Left ventricle myocardium inferior (tissue), 1 donor: ENCODE data around the gene FRMD4A. TPM values are rescaled to one million over a fixed set of nuclear protein-coding genes. Genes with fewer than 3 reads are reported as not detected.

Experiments used
- DNase-seq: peaks from one replicate; pipeline ENCODE4 v3.0.0-alpha.2; 2020
- H3K27ac ChIP-seq: fragments of 200-600 bp; replicated peaks from 2 replicates; pipeline ENCODE4 v1.8.0; 2021
- H3K27me3 ChIP-seq: fragments of 200-600 bp; 2 replicates; pipeline ENCODE4 v1.8.0; 2021; ENCODE audit warnings: low read depth
- H3K36me3 ChIP-seq: fragments of 200-600 bp; 2 replicates; pipeline ENCODE4 v1.8.0; 2021
- H3K4me1 ChIP-seq: fragments of 200-600 bp; 2 replicates; pipeline ENCODE4 v1.8.0; 2021
- H3K4me3 ChIP-seq: fragments of 200-600 bp; 2 replicates; pipeline ENCODE4 v1.8.0; 2021; ENCODE audit warnings: mild to moderate bottlenecking, moderate library complexity
- H3K9me3 ChIP-seq: fragments of 200-600 bp; replicated peaks from 2 replicates; pipeline ENCODE4 v1.8.0; 2021
- intact Hi-C: fragments of 100-400 bp; cut with micrococcal nuclease; formaldehyde crosslinking; loops from one replicate; pipeline ENCODE4 v1.11.0; 2022
- total RNA-seq: library from RNA; stranded (reverse); fragmentation: NEBNext Ultra II Directional; extraction: Animal tissue kit (Norgen Biotek cat#: 25700); gene quantifications from one replicate; pipeline ENCODE4 v1.2.1, GENCODE V29; 2021
- TF ChIP-seq, protein P1 (sequence below): fragments of 200-600 bp; IDR thresholded peaks from 2 replicates; pipeline ENCODE4 v1.8.0; 2021; ENCODE audit warnings: antibody characterized with exemption, mild to moderate bottlenecking, borderline replicate concordance
- donor health status: DM: no; HTN: yes; CAD: no; lungs with severe emphysema.

The FRMD4A gene
- total RNA-seq, 1 donor from 2014 or later, result 26.1 TPM

DNA sequence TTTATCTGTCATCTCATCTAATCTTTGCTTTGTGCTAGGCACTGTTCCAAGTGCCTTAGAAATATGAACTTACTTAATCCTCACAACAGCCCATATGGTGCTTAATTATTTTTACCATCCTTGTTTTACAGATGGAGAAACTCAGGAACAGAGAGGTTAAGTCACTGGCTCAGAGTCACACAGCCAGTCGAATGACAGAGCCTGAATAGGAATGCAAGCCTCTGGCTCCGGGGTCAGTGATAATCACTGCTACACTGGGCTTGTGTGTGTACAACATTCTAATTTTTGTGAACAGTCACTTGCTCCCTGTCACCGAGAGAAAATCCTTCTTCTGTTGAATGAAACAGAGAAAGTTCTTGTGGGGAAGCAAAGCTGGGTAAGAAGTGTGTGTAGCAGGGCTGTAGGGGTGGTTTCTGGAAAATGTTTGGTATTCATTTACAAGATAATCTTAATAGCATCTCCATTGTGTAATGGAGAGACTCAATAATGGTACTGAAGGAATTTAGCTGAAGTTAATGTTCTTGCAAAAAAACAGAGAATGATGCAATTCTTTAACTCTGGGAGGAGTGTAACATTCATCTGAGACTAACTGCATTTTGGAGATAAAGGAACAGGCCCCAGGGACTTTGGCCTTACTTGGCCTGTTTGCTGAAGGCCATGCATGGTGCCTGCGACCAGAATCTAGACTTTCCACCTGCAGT is 290.6 kb downstream of the FRMD4A start:
- peak overlapping the region; percentile 73 for H3K27ac ChIP-seq

DNA sequence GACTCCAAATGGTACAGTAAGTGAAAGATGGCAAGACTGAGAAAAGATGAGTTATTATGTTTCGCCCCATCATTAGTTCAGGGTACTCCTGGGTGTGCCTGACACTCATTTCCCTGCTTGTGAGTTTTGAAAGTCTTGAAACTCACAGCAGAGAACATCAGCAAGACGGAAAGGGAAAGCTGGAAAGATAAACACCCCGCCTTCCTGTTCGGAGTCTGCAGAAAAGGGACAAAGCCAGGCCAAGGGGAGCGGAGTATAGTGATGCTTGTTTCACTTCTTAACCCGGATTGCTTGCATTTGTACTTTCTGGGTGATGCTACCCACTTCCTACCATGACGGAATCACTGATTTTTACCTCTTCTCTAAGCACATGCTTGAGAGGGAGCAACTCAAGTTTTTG is 294.5 kb downstream of the FRMD4A start:
- intact Hi-C loops, result no loop called here
- H3K27me3 ChIP-seq, result no peaks in the 10 kb centered on the region
- peaks cover 16% of the 10 kb centered on the region for H3K4me1 ChIP-seq
- H3K4me3 ChIP-seq, result no peak overlapping the region
- no peaks in the 10 kb centered on the region for H3K36me3 ChIP-seq
- no peaks in the 10 kb centered on the region for H3K9me3 ChIP-seq
- TF ChIP-seq, protein P1, sequence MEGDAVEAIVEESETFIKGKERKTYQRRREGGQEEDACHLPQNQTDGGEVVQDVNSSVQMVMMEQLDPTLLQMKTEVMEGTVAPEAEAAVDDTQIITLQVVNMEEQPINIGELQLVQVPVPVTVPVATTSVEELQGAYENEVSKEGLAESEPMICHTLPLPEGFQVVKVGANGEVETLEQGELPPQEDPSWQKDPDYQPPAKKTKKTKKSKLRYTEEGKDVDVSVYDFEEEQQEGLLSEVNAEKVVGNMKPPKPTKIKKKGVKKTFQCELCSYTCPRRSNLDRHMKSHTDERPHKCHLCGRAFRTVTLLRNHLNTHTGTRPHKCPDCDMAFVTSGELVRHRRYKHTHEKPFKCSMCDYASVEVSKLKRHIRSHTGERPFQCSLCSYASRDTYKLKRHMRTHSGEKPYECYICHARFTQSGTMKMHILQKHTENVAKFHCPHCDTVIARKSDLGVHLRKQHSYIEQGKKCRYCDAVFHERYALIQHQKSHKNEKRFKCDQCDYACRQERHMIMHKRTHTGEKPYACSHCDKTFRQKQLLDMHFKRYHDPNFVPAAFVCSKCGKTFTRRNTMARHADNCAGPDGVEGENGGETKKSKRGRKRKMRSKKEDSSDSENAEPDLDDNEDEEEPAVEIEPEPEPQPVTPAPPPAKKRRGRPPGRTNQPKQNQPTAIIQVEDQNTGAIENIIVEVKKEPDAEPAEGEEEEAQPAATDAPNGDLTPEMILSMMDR, result no peak
- H3K27ac ChIP-seq, result no peak overlapping the region
- DNase-seq, result no peak

More for the DNA sequence above, 290.6 kb downstream of the FRMD4A start:
- TF ChIP-seq, protein P1, result no peak
- no peak for DNase-seq
- no peaks in the 10 kb centered on the region for H3K9me3 ChIP-seq
- H3K4me3 ChIP-seq, result no peak overlapping the region
- H3K36me3 ChIP-seq, result no peaks in the 10 kb centered on the region
- no peaks in the 10 kb centered on the region for H3K27me3 ChIP-seq
- intact Hi-C loops, result no loop called here
- H3K4me1 ChIP-seq, result peaks cover 21% of the 10 kb centered on the region

DNA sequence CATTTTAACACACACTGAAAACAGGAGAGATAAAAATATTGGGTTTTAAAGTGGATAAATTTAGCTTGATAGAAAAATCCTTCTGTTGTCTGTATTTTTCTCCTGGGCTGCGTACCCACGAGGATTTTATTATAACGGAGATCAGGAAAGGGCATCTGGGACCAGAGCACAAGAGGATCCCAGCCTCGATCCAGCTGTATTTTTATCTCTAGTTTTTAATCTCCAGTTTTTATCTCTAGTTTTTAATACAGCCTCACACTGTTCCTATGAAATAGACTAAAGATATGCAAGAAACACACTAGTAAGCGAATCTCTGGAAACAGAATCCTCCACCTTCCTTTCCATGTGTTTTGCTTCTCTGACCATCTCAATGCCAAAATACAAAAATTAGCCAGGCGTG is 295.2 kb downstream of the FRMD4A start:
- no peak overlapping the region for H3K4me3 ChIP-seq
- no peak overlapping the region for H3K27ac ChIP-seq
- no peak for DNase-seq
- no peaks in the 10 kb centered on the region for H3K36me3 ChIP-seq
- no peaks in the 10 kb centered on the region for H3K27me3 ChIP-seq
- intact Hi-C loops, result no loop called here
- H3K4me1 ChIP-seq, result peaks cover 9% of the 10 kb centered on the region
- H3K9me3 ChIP-seq, result no peaks in the 10 kb centered on the region
- TF ChIP-seq, protein P1, result no peak

DNA sequence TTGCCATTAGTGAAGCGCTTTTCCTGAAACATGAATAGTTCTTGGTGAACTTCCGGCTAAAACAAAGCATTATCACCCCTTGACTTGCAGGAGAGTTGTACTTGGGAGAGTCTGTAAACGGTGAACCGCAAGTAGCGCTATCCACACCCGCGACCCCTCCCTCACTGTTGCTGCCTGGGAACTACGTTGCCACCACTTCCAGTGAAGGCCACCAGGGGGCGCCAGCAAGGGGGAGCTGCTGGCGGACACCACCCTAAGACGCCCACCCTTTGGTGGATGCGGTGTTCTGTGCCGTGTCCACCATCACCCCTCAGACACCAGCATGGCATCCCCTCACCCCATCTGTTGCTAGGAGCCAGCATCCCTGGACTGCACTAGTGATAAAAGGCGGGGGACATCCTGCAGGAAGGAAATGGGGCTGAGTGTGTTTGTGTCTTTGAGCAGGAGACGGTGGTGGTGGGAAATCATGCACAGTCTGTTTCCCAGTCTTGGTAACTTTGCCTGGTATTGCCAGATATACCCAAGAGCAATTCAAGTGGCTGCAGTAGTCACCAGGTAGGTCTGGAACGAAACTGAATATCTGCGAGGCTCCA is 298.2 kb downstream of the FRMD4A start:
- no peak overlapping the region for H3K27ac ChIP-seq
- H3K36me3 ChIP-seq, result no peaks in the 10 kb centered on the region
- intact Hi-C loops, result no loop called here
- TF ChIP-seq, protein P1, result peak; percentile 79
- no peaks in the 10 kb centered on the region for H3K9me3 ChIP-seq
- H3K27me3 ChIP-seq, result no peaks in the 10 kb centered on the region
- no peaks in the 10 kb centered on the region for H3K4me1 ChIP-seq
- H3K4me3 ChIP-seq, result no peak overlapping the region
- peak; percentile 30 for DNase-seq

DNA sequence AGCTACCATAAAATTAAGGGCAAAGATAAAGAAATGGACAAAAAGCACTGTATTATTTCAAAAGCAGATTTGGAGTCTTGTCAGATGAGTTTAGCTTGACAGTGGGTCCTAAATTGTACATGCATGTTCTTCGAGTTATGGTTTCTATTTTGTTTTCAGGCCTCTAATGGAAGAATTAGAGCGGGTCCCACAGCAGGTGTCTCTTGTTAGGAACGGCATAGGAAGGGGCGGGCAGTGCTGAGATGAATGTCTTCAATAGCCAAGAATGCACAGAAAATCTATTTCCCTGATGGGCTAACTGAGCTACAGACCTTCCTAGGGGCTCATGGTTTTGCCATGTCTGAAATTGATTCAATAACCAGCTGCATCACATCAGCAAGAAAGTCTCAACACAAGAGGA is 304.4 kb downstream of the FRMD4A start:
- intact Hi-C loops, result loop anchor here (10.0 kb wide), 1 partner anchor 48 kb away; no protein-coding TSS in a partner anchor
- H3K4me1 ChIP-seq, result no peaks in the 10 kb centered on the region
- DNase-seq, result no peak
- TF ChIP-seq, protein P1, result no peak
- H3K4me3 ChIP-seq, result no peak overlapping the region
- H3K27ac ChIP-seq, result no peak overlapping the region
- no peaks in the 10 kb centered on the region for H3K9me3 ChIP-seq
- H3K27me3 ChIP-seq, result no peaks in the 10 kb centered on the region
- no peaks in the 10 kb centered on the region for H3K36me3 ChIP-seq
